HG03565 (cell line): Measurements from ENCODE around the gene CROCC2.

Source experiments
- ATAC-seq: cut with Tn5 transposase; IDR thresholded peaks from one replicate; pipeline ENCODE4 v1.9.1; 2021; ENCODE audit warnings: mild to moderate bottlenecking, moderate library complexity; ENCODE audit not compliant: unreplicated experiment

Gene CROCC2

GRCh38 chr2:240891492-240892340, 14.4 kb upstream of the CROCC2 start:
- no peak for ATAC-seq

- ATAC-seq, result no peak
These were observed 13.8 kb upstream of the CROCC2 start for GRCh38 chr2:240892356-240892755.

- no peak for ATAC-seq
These were observed 13.2 kb upstream of the CROCC2 start for GRCh38 chr2:240892925-240893324.

- ATAC-seq, result no peak
These were observed 12.7 kb upstream of the CROCC2 start for GRCh38 chr2:240893363-240893844.

GRCh38 chr2:240894006-240894405, 12.1 kb upstream of the CROCC2 start:
- no peak for ATAC-seq

- no peak for ATAC-seq
These were observed 11.1 kb upstream of the CROCC2 start for GRCh38 chr2:240894836-240895558.

GRCh38 chr2:240895656-240896388, 10.3 kb upstream of the CROCC2 start, which contains the start of gene MAB21L4:
Gene MAB21L4, minus strand, starts transcription at chr2:240896156. Its CDS starts 159 bp downstream, at chr2:240895997.
- ATAC-seq, result no peak

GRCh38 chr2:240896394-240896793, 9.7 kb upstream of the CROCC2 start:
- no peak for ATAC-seq

GRCh38 chr2:240896871-240897692, 9.1 kb upstream of the CROCC2 start:
- ATAC-seq, result no peak

GRCh38 chr2:240898108-240898730, 7.9 kb upstream of the CROCC2 start:
- ATAC-seq, result no peak

GRCh38 chr2:240898731-240899467, 7.2 kb upstream of the CROCC2 start:
- ATAC-seq, result no peak

- ATAC-seq, result no peak
These were observed 6.7 kb upstream of the CROCC2 start for GRCh38 chr2:240899468-240899865.

GRCh38 chr2:240900141-240900860, 5.8 kb upstream of the CROCC2 start:
- no peak for ATAC-seq

- no peak for ATAC-seq
These were observed 4.0 kb upstream of the CROCC2 start for GRCh38 chr2:240901986-240902614.

GRCh38 chr2:240902615-240903041, 3.5 kb upstream of the CROCC2 start:
- ATAC-seq, result no peak

GRCh38 chr2:240903191-240904060, 2.7 kb upstream of the CROCC2 start:
- ATAC-seq, result no peak
